Transverse colon (tissue), 3 donors: Measurements from ENCODE around the gene ACTL9.

ENCODE experiments used
- CTCF ChIP-seq, 5 experiments: fragments of 200-600 bp in 3 of 5; fragments of 450-650 bp in 2 of 5; sonication (generic) in 3 of 5; IDR thresholded peaks; 1 replicate in 2 of 5; 2 replicates in 3 of 5; pipeline ENCODE4 v1.5.1; 2016 to 2017; ENCODE audit warnings: antibody characterized with exemption in 5 of 5, inconsistent platforms in 3 of 5, mild to moderate bottlenecking in 2 of 5, moderate library complexity in 1 of 5
- POLR2A ChIP-seq: fragments of 450-650 bp; IDR thresholded peaks from one replicate; pipeline ENCODE4 v1.6.1; 2016; ENCODE audit warnings: antibody characterized with exemption, mild to moderate bottlenecking, moderate library complexity

GRCh38 chr19:8724276-8724675, 25.7 kb upstream of the ACTL9 start:
- TF ChIP-seq CTCF (IDR thresholded peaks at IDR 0.05) (no peak), POLR2A (no peak)
